Sigmoid colon (tissue), 7 donors: ENCODE data around the gene RIPOR3. TPM values are rescaled to one million over a fixed set of nuclear protein-coding genes. Genes with fewer than 3 reads are reported as not detected.

Source experiments
- DNase-seq: peaks from one replicate; pipeline ENCODE4 v3.0.0-alpha.2; 2019
- H3K27ac ChIP-seq, 4 donors: fragments of 200-600 bp; sonication (generic); one replicate each; pipeline ENCODE4 v1.5.1; 2016 to 2019; ENCODE audit warnings: mild to moderate bottlenecking in 1 of 4
- H3K27me3 ChIP-seq, 3 donors: fragments of 200-600 bp; sonication (generic); one replicate each; pipeline ENCODE4 v1.5.1; 2019; ENCODE audit warnings: mild to moderate bottlenecking in 1 of 3
- H3K36me3 ChIP-seq, 4 donors: fragments of 200-600 bp; sonication (generic); one replicate each; pipeline ENCODE4 v1.5.1; 2016 to 2019
- H3K4me1 ChIP-seq, 4 donors: fragments of 200-600 bp; sonication (generic); one replicate each; pipeline ENCODE4 v1.5.1; 2017 to 2019
- H3K4me3 ChIP-seq, 4 donors: fragments of 200-600 bp; sonication (generic); one replicate each; pipeline ENCODE4 v1.5.1; 2017 to 2019; ENCODE audit warnings: mild to moderate bottlenecking in 2 of 4, moderate library complexity in 1 of 4
- H3K9me3 ChIP-seq, 4 donors: fragments of 200-600 bp in 3 of 4; sonication (generic) in 3 of 4; one replicate each; pipeline versions ENCODE4 v1.5.1 to v1.6.1; 2013 to 2019
- CTCF ChIP-seq, 4 experiments: fragments of 450-650 bp in 3 of 4; fragments of 200-600 bp in 1 of 4; IDR thresholded peaks; one replicate each; pipeline ENCODE4 v1.5.1; 2016 to 2019; ENCODE audit warnings: antibody characterized with exemption in 4 of 4, mild to moderate bottlenecking in 3 of 4, moderate library complexity in 2 of 4
- EP300 ChIP-seq, 4 donors: sonication (generic); formaldehyde crosslinking; IDR thresholded peaks; one replicate each; pipeline ENCODE4 v1.6.1; 2017; ENCODE audit warnings: antibody characterized with exemption in 4 of 4
- POLR2A ChIP-seq, 2 donors: fragments of 450-650 bp; IDR thresholded peaks; one replicate each; pipeline ENCODE4 v1.6.1; 2016; ENCODE audit warnings: antibody characterized with exemption in 2 of 2, mild to moderate bottlenecking in 2 of 2, moderate library complexity in 2 of 2
- POLR2AphosphoS5 ChIP-seq, 4 donors: sonication (generic); formaldehyde crosslinking; IDR thresholded peaks; one replicate each; pipeline ENCODE4 v1.6.1; 2017; ENCODE audit warnings: antibody characterized with exemption in 4 of 4
- WGBS, 2 donors: extraction: QIAGEN DNeasy Blood & Tissue Kit; methylation state at CpG; one replicate each; pipeline ENCODE4 v1.1.7; 2013; 5-methylcytosine and 5-hydroxymethylcytosine counted together
- intact Hi-C: fragments of 100-400 bp; cut with DNase I; formaldehyde crosslinking; loops from one replicate; pipeline ENCODE4 v1.15.1; 2023
- polyA plus RNA-seq, 3 donors: library from polyadenylated mRNA; stranded (reverse); fragments of 200-250 nt; gene quantifications; one replicate each; pipeline ENCODE4 v1.2.3, GENCODE V29; 2013
- total RNA-seq, 4 donors: library from RNA; depleted of rRNA; stranded (reverse); fragments of >200 nt; gene quantifications; one replicate each; pipeline ENCODE4 v1.1.0, GENCODE V29; 2016
- donor health status: healthy with polysubstance abuse.
- donor health status: Bipolar disorder and iron deficiency.
- donor health status: healthy.

RIPOR3 gene
- total and polyA plus RNA-seq, 7 donors: 0.92 to 28.0 (median 9.4) TPM

DNA sequence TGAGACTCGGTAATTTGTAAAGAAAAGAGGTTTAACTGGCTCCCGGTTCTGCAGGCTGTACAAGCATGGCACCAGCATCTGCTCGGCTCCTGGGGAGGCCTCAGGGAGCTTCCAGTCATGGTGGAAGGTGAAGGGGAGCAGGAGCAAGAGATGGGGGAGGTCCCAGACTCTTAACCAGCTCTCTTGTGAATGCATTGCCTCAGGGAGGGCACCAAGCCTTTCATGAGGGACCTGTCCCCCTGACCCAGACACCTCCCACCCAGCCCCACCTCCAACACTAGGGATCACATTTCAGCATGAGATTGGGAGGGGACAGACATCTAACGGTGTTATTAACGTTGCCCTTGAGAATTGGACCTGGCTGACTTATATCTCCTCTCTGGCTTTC lies 112.6 kb downstream of the RIPOR3 start:
- 82 to 88% methylated on average over 5 of the region's 5 CpGs for WGBS, 2 donors
- no peaks in the 10 kb centered on the region for H3K27me3 ChIP-seq
- peak; percentile 58 for DNase-seq
- H3K4me3 ChIP-seq: no peak overlapping the region
- TF ChIP-seq EP300 (IDR thresholded peaks at IDR 0.05) (no peak), POLR2A (IDR thresholded peaks at IDR 0.05) (no peak), CTCF (IDR thresholded peaks at IDR 0.05) (no peak), POLR2AphosphoS5 (IDR thresholded peaks at IDR 0.05) (no peak)
- peaks cover 0 to 41% (median 24%) of the 10 kb centered on the region in 4 donors for H3K4me1 ChIP-seq
- no peaks in the 10 kb centered on the region for H3K9me3 ChIP-seq
- intact Hi-C loops: loop anchor here (10.0 kb wide), 1 partner anchor 464 kb away; the partner anchor contains the start of gene UBE2V1
- H3K36me3 ChIP-seq: peaks cover 35 to 83% (median 65%) of the 10 kb centered on the region in 4 donors
- H3K27ac ChIP-seq: peak overlapping the region in 2 of 4 donors; percentile 79 to 83

DNA sequence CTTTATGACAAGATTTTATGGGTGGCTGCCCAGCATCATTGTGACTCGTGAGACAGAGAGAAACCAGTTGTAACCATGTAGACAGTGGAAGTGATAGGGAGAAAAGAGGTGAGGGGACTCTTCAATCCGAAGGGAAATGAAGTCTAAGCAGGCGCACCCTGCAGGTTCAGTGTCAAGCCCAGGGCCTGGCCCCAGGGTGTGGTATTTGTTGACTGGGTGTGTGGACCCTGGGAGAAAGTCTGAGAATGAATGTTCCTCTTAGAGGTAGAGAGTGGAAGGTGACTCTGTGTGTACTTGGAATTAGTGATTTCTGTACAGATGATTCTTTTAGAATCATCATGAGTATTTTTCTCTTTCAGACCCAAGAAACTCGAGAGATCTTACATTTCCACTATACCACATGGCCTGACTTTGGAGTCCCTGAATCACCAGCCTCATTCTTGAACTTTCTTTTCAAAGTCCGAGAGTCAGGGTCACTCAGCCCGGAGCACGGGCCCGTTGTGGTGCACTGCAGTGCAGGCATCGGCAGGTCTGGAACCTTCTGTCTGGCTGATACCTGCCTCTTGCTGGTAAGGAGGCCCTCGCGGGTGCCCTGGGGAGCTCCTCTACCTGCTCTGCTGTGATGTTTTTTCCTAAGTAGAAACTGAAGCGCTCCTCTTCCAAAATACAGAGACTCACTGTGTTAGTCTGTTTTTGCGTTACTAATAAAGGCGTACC lies 113.1 kb downstream of the RIPOR3 start:
- intact Hi-C loops: loop anchor here (10.0 kb wide), 1 partner anchor 463 kb away; the partner anchor contains the start of gene UBE2V1
- TF ChIP-seq POLR2A (IDR thresholded peaks at IDR 0.05) (no peak), POLR2AphosphoS5 (IDR thresholded peaks at IDR 0.05) (peak in 1 of 4 donors; percentile 6), CTCF (IDR thresholded peaks at IDR 0.05) (no peak)
- 59 to 84% methylated on average over 14 of the region's 14 CpGs for WGBS, 2 donors
- H3K27ac ChIP-seq: peak overlapping the region in 3 of 4 donors; percentile 76 to 83 (median 79)
- peaks cover 35 to 78% (median 60%) of the 10 kb centered on the region in 4 donors for H3K36me3 ChIP-seq
- H3K4me3 ChIP-seq: no peak overlapping the region
- H3K9me3 ChIP-seq: no peaks in the 10 kb centered on the region
- peaks cover 0 to 47% (median 29%) of the 10 kb centered on the region in 4 donors for H3K4me1 ChIP-seq
- no peaks in the 10 kb centered on the region for H3K27me3 ChIP-seq
- DNase-seq: no peak

DNA sequence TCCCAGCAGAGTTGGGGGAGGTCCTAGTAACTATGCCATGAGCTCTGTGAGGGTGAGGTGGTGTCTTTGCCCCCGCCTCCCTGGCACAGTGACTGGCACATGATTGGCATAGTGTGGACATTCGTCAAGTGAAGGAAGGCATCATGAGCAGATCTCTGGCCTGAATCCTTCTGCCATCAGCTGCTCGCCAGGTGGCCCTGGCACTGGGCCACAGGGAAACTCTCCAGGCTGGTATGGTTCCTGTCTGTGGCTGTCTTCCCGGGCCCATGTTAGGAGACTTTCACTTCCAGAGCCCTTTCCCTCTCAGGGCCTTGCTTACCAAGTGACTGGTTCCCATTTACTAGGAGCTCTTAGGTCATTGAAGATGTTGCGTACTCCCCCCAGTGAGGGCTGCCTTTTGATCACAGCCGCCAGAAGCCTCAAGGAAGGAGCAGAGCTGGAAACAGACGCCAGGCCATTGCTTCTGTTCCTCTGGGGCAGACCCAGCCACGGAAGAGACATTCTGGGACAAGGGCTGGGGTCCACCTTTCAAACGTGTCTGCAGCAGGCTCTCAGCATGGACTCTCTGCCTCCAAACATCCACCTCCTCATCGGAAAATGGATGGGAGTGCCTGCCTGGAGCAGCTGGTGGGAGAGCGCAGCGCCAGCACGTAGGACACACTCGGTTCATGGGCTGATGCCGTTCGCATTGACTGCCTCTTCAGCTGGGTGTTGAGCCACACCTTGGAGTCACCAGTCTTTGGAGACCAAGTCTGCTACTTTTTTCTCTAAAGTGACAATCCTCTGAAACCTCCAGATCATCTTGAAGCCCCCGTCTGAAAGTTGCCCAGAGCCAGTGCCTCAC lies 113.9 kb downstream of the RIPOR3 start:
- 45 to 78% methylated on average over 17 of the region's 17 CpGs for WGBS, 2 donors
- no peak for TF ChIP-seq CTCF (IDR thresholded peaks at IDR 0.05)
- TF ChIP-seq POLR2AphosphoS5 (IDR thresholded peaks at IDR 0.05): peak; percentile 53 to 70 (median 62)
- TF ChIP-seq EP300 (IDR thresholded peaks at IDR 0.05): peak in 2 of 4 donors; percentile 41 to 76
- H3K27me3 ChIP-seq: no peaks in the 10 kb centered on the region
- peak; percentile 87 for DNase-seq
- H3K36me3 ChIP-seq: peaks cover 35 to 69% (median 52%) of the 10 kb centered on the region in 4 donors
- no peak overlapping the region for H3K4me3 ChIP-seq
- intact Hi-C loops: loop anchor here (2.0 to 10.0 kb wide), 2 partner anchors 95 to 463 kb away; partner anchors contain the start of gene UBE2V1
- peaks cover 0 to 55% (median 37%) of the 10 kb centered on the region in 4 donors for H3K4me1 ChIP-seq
- no peaks in the 10 kb centered on the region for H3K9me3 ChIP-seq
- H3K27ac ChIP-seq: peak overlapping the region; percentile 11 to 83 (median 78)

GRCh38 chr20:50575865-50576720 lies 115.2 kb downstream of the RIPOR3 start:
- no peak overlapping the region for H3K4me3 ChIP-seq
- peak overlapping the region; percentile 47 to 83 (median 78) for H3K27ac ChIP-seq
- H3K27me3 ChIP-seq: no peaks in the 10 kb centered on the region
- intact Hi-C loops: loop anchor here (2.0 to 10.0 kb wide), 2 partner anchors 93 to 461 kb away; partner anchors contain the start of gene UBE2V1
- peak; percentile 88 for DNase-seq
- TF ChIP-seq CTCF (IDR thresholded peaks at IDR 0.05): peak; percentile 54 to 83 (median 74)
- peak in 3 of 4 donors; percentile 18 to 30 (median 21) for TF ChIP-seq POLR2AphosphoS5 (IDR thresholded peaks at IDR 0.05)
- TF ChIP-seq POLR2A (IDR thresholded peaks at IDR 0.05): no peak
- peaks cover 0 to 64% (median 40%) of the 10 kb centered on the region in 4 donors for H3K4me1 ChIP-seq
- H3K9me3 ChIP-seq: no peaks in the 10 kb centered on the region
- 48 to 67% methylated on average over 12 of the region's 12 CpGs for WGBS, 2 donors
- peaks cover 24 to 56% (median 39%) of the 10 kb centered on the region in 4 donors for H3K36me3 ChIP-seq
